NCI-H82 treated with DMSO at 0.1 percent for 48 hours (cell line): ENCODE measurements around the gene TAS2R20.

ENCODE experiments used
- DNase-seq: peaks from one replicate; lab custom pipeline; 2025; ENCODE audit not compliant: unreplicated experiment; lab: John Stamatoyannopoulos, UW

The TAS2R20 gene

GRCh38 chr12:10960211-10960610, 37.9 kb downstream of the TAS2R20 start:
- no peak for DNase-seq

GRCh38 chr12:10959804-10960203, 38.3 kb downstream of the TAS2R20 start:
- no peak for DNase-seq

- DNase-seq: no peak
Observed at GRCh38 chr12:10957741-10958140, 40.4 kb downstream of the TAS2R20 start.

GRCh38 chr12:10956085-10956484, 42.0 kb downstream of the TAS2R20 start:
- DNase-seq: no peak

- no peak for DNase-seq
Observed at GRCh38 chr12:10952645-10953044, 45.5 kb downstream of the TAS2R20 start.
